Nephron (organoid): ENCODE data around the gene OVCH1.

ENCODE experiments used
- H3K27ac Mint-ChIP-seq, 3 experiments: 2 replicates each; pipeline ENCODE4 v1.8.0; 2020; ENCODE audit warnings: mixed read lengths in 3 of 3, mild to moderate bottlenecking in 2 of 3, moderate library complexity in 1 of 3
- H3K27me3 Mint-ChIP-seq: 2 replicates; pipeline ENCODE4 v1.8.0; 2021; ENCODE audit warnings: low read depth, mild to moderate bottlenecking, moderate library complexity, mixed read lengths
- H3K36me3 Mint-ChIP-seq: 2 replicates; pipeline ENCODE4 v1.8.0; 2020; ENCODE audit warnings: low read depth, mixed read lengths
- H3K4me1 Mint-ChIP-seq: 2 replicates; pipeline ENCODE4 v1.8.0; 2020; ENCODE audit warnings: mixed read lengths
- H3K4me3 Mint-ChIP-seq, 3 experiments: 2 replicates each; pipeline ENCODE4 v1.8.0; 2020; ENCODE audit warnings: mild to moderate bottlenecking in 3 of 3, mixed read lengths in 3 of 3, moderate library complexity in 2 of 3
- H3K9me3 Mint-ChIP-seq: 2 replicates; pipeline ENCODE4 v1.8.0; 2020; ENCODE audit warnings: mixed read lengths
- TF ChIP-seq, protein P1 (sequence below), 3 experiments: fragments of 200-600 bp; sonication (generic); IDR thresholded peaks; one replicate each; pipeline ENCODE4 v1.5.0; 2021; ENCODE audit warnings: antibody characterized with exemption in 3 of 3; ENCODE audit not compliant: unreplicated experiment in 3 of 3

Gene OVCH1

DNA sequence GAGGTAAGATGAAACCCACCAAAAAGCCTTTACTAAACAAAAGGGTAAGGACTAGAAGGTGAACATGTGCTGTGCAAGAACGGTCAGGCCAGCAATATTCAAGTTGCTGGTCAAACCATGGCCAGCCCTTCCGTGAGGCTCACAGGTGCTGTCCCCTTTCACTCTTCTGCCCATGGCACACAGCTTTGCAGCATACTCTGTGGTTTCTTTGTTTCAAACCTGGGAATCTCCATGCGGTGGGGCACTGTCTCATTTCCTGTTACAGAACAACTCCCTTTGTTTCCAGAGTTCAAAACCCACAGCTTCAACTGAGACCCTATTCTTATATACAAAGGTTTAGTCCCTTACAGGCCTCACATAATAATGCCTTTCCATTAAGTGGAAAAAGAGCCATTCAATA, 1.7 kb upstream of the OVCH1 start:
- Mint-ChIP-seq H3K4me3 (no peak overlapping the region), H3K27ac (no peak overlapping the region), H3K9me3 (no peaks in the 10 kb centered on the region), H3K27me3 (no peaks in the 10 kb centered on the region), H3K36me3 (no peaks in the 10 kb centered on the region), H3K4me1 (no peaks in the 10 kb centered on the region)
- TF ChIP-seq, protein P1, sequence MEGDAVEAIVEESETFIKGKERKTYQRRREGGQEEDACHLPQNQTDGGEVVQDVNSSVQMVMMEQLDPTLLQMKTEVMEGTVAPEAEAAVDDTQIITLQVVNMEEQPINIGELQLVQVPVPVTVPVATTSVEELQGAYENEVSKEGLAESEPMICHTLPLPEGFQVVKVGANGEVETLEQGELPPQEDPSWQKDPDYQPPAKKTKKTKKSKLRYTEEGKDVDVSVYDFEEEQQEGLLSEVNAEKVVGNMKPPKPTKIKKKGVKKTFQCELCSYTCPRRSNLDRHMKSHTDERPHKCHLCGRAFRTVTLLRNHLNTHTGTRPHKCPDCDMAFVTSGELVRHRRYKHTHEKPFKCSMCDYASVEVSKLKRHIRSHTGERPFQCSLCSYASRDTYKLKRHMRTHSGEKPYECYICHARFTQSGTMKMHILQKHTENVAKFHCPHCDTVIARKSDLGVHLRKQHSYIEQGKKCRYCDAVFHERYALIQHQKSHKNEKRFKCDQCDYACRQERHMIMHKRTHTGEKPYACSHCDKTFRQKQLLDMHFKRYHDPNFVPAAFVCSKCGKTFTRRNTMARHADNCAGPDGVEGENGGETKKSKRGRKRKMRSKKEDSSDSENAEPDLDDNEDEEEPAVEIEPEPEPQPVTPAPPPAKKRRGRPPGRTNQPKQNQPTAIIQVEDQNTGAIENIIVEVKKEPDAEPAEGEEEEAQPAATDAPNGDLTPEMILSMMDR (IDR thresholded peaks at IDR 0.05; ENCODE audit: unreplicated experiment in 3 of 3), result no peak

DNA sequence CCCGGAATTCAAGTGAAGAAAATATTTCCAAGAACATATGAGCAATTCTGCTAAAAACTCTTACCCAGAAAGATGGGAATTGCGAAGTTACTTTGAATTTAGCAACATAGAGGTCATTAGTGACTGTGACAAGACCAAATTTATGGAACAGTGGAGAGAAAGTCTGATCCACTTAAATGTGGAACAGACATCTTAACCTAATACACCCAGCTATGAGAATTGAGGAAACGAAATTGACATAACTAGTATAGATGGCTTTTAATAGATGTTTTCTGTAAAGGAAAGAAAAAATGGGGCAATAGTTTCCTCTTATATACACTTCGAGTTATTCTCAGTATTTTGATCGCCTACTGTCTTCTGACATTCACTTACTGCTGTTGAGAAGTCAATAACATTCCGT, 4.6 kb downstream of the OVCH1 start:
- TF ChIP-seq, protein P1 (IDR thresholded peaks at IDR 0.05; ENCODE audit: unreplicated experiment in 3 of 3), result no peak
- peaks cover 5% of the 10 kb centered on the region for H3K36me3 Mint-ChIP-seq
- H3K4me3 Mint-ChIP-seq, result no peak overlapping the region
- no peaks in the 10 kb centered on the region for H3K27me3 Mint-ChIP-seq
- no peaks in the 10 kb centered on the region for H3K9me3 Mint-ChIP-seq
- peaks cover 5% of the 10 kb centered on the region for H3K4me1 Mint-ChIP-seq
- no peak overlapping the region for H3K27ac Mint-ChIP-seq

DNA sequence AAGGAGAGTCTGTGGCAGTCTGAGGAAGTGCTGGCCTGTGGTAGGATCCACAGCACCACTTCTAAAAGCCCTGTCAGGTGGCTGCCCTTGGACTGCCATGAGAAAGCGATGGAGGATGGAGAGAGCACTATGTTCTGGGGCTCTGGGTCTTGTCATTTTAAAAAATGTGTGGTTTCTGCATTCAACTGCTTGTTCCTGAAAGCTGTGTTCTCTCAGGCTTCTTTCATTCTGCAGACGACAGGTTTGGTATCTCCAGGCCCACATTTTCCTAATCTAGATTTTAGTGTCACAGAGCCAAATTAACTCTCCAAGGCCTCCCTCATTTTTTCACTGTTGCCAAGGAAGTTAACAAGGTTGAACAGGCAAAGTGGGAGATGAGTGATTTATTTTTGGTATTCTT, 10.5 kb downstream of the OVCH1 start:
- TF ChIP-seq, protein P1 (IDR thresholded peaks at IDR 0.05; ENCODE audit: unreplicated experiment in 3 of 3), result no peak
- Mint-ChIP-seq H3K4me1 (peaks cover 5% of the 10 kb centered on the region), H3K9me3 (no peaks in the 10 kb centered on the region), H3K27me3 (no peaks in the 10 kb centered on the region), H3K36me3 (peaks cover 5% of the 10 kb centered on the region), H3K4me3 (no peak overlapping the region), H3K27ac (no peak overlapping the region)

DNA sequence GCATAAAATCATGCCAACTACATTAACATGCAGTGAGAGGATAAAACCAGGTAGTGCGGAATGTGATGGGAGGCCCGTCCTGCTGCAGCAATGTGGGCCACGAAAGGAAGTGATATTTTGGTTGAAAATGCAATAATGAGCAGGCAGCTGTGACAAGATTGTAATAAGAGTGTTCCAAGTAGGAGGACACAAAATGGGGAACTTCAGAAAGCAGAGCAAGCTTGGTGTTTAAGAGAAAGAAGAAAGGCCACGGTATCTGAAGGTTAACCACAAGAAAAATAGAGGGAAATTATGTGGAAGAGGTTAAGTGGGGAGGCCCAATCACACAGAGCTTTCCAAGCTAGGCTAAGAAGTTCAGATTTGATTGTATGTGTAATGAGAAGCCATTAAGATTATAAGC, 34.3 kb downstream of the OVCH1 start:
- H3K4me3 Mint-ChIP-seq, result no peak overlapping the region
- H3K9me3 Mint-ChIP-seq, result no peaks in the 10 kb centered on the region
- TF ChIP-seq, protein P1 (IDR thresholded peaks at IDR 0.05; ENCODE audit: unreplicated experiment in 3 of 3), result no peak
- no peak overlapping the region for H3K27ac Mint-ChIP-seq
- no peaks in the 10 kb centered on the region for H3K36me3 Mint-ChIP-seq
- H3K27me3 Mint-ChIP-seq, result no peaks in the 10 kb centered on the region
- H3K4me1 Mint-ChIP-seq, result no peaks in the 10 kb centered on the region

DNA sequence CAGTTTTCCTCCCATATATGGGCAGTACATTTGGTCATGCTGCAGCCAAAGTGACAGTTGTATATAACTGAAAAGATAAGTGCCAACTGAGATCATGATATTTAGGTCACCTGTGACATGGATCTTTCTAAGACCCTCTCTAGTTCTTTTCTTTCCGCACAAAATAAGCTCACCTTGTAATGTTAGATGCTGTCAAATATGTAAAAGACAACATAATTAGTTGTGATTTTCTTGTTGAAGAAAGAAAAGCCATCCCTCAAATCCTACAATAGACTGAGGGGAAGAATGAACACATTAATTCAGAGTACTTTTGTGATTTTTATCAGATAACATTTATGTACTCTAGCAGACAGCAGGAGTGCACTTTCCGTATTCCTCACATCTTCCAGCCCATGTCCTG, 37.4 kb downstream of the OVCH1 start:
- H3K27me3 Mint-ChIP-seq, result no peaks in the 10 kb centered on the region
- no peaks in the 10 kb centered on the region for H3K36me3 Mint-ChIP-seq
- H3K4me1 Mint-ChIP-seq, result no peaks in the 10 kb centered on the region
- peaks cover 2% of the 10 kb centered on the region for H3K9me3 Mint-ChIP-seq
- no peak overlapping the region for H3K4me3 Mint-ChIP-seq
- TF ChIP-seq, protein P1 (IDR thresholded peaks at IDR 0.05; ENCODE audit: unreplicated experiment in 3 of 3), result no peak
- no peak overlapping the region for H3K27ac Mint-ChIP-seq

DNA sequence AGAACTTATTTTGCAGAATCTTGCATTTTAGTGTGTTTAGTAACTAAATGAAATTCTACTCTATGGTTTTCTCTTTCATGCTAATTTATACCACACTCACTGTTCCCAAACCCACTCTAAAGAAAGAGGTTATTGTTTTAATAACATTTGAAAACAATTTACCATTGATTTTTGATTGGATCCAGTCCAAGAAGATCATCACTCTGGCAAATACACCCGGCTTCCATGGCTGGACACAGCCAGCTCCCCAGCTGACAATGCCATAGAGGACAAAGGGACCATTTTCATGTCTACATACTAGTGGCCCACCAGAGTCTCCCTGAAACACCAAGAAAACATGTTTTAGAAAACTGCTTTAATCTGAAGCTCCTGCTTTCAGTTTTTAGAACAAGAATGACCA, 42.4 kb downstream of the OVCH1 start:
- Mint-ChIP-seq H3K4me3 (no peak overlapping the region), H3K36me3 (no peaks in the 10 kb centered on the region), H3K4me1 (no peaks in the 10 kb centered on the region), H3K9me3 (peaks cover 2% of the 10 kb centered on the region), H3K27me3 (no peaks in the 10 kb centered on the region), H3K27ac (no peak overlapping the region)
- TF ChIP-seq, protein P1 (IDR thresholded peaks at IDR 0.05; ENCODE audit: unreplicated experiment in 3 of 3), result no peak
